ENCODE measurements around the gene RAB6A.

The RAB6A gene

DNA sequence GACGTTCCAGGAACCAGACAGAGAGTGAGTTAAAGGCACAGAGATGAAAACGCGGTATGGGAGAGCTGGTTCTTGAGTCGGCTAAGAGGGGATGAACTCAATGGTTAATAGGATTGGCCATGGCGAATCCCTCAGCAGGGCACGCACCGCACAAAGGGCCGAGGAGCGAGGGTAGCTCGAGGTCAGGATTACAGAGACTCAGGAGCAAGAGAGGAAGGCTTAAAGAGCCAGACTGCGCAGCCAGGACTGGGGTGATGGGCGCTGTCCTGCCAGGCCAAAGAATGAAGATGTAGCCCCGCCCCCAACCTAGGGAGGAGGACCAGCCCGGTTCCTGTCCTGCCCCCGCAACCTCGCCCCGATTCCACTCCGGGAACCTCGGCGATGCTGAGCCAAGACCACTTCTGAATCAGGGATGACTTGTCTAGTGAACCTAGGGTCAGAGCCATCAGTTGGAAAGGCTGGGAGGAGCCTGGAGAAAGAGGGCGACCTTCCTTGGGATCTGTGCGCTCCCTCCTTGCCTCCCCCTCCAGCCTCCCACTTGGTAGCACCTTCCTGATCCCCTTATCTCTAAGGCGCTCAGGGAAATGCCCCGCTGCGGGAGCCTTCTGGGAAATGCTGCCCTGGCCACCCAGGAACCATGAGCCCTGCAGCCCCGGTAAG, 114.8 kb downstream of the RAB6A start, which contains the start of gene PLEKHB1:
Gene PLEKHB1 (plus strand): TSS at position 610 of the 660 bp plus-strand sequence. CDS start 28 bp downstream, at position 638.
- DNase-seq = no peak
- in situ Hi-C loops (cut with MboI; ENCODE audit: low pct_unique_long_range_greater_than_20kb, low sequenced_read_pairs) = no loop called here

DNA sequence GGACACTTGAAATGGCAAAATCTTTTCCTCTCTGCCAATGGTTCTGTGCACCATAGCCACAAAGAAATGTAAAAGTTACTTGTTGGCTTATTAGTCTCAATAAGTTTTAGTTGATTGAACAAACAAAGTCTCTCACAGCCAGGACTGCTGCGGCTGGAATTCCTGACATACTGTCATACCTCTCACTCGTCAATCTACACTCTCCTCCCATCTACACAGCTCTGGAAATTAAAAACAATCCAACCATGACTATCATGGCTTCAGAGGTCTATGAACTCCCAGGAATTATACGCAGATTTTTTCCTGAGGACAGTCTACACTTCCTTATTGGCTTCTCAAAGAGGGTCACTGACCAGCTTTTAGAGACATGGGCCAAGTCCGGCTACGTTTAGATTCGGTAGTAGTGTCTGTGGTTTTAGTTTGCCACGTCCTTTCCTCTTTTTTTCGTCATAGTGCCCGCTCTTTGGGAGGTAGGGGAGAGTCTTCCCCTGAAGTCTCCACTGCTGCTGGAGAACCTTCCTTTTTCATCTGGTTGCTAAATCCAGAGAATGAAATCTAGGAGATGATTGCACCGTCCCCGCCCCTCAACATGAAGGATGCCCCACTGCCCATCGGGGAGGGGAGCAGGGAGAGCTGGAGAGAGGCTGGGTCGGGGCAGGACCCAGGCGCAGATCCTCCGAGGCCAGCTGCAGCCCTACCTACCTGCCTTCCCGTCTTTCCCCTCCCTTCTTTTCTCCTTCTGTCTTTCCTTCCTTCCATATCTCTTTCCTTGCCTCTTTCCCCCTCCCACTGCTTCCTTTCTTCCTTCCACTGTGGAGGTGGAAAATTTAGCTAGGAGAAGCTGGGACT, 115.5 kb downstream of the RAB6A start:
- in situ Hi-C loops (cut with MboI; ENCODE audit: low pct_unique_long_range_greater_than_20kb, low sequenced_read_pairs) = no loop called here
- DNase-seq = peak; percentile 19

DNA sequence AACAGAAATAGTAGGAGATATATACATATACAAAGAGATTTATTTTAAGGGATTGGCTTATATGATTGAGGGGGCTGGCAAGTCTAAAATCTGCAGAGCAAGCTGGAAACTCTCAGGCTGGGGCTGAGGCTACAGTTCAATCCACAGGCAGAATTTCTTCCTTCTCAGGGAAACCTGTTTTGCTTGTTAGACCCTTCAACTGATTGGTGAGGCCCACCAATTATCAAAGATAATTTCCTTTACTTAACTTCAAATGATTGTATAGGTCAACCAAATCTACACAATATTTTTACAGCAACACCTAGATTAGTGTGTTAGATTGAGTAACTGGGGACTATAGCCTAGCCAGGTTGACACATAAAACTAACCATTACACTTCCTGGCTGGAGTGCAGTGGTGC, 119.2 kb downstream of the RAB6A start:
- in situ Hi-C loops (cut with MboI; ENCODE audit: low pct_unique_long_range_greater_than_20kb, low sequenced_read_pairs) = no loop called here

DNA sequence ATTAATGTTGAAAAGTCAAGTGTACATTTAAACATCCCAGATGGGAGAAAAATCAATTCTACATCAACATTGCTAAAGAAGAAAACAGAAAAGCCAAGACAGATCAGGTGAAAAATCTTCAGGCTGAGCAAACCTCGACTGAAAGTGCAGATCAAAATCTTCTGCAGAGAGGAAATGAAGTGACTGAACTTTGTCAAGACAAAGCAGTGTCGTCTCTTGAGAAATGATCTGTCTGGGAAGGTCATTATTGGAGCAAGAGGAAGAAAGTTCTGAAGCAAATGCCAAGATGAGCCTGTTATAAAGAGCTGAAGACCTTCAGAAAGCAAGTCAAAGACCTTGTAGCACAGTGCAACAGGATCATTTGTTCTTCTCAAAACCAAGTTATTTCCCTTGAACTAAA, 120.3 kb downstream of the RAB6A start:
- in situ Hi-C loops (cut with MboI; ENCODE audit: low pct_unique_long_range_greater_than_20kb, low sequenced_read_pairs) = no loop called here
- no peak for DNase-seq

More for the DNA sequence above, 119.2 kb downstream of the RAB6A start:
- DNase-seq = no peak

DNA sequence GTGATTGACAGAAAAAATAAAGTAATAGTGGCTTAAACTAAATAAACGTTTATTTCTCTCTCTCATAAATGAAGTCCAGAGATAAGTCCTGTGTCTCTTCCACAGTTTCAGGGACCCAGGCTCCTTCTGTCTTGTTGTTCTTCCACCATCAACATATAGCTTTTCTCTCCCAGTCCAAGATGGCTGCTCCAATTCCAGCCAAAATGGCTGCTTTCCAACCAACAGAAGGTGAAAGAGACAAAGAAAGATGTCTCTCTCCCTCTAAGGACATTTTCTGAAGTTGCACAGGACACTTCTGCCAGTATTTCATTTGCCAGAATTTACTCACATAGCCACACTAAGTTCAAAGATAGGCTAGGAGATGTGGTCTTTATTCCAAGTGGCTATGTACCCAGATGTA, 123.9 kb downstream of the RAB6A start:
- no peak for DNase-seq
- in situ Hi-C loops (cut with MboI; ENCODE audit: low pct_unique_long_range_greater_than_20kb, low sequenced_read_pairs) = no loop called here

DNA sequence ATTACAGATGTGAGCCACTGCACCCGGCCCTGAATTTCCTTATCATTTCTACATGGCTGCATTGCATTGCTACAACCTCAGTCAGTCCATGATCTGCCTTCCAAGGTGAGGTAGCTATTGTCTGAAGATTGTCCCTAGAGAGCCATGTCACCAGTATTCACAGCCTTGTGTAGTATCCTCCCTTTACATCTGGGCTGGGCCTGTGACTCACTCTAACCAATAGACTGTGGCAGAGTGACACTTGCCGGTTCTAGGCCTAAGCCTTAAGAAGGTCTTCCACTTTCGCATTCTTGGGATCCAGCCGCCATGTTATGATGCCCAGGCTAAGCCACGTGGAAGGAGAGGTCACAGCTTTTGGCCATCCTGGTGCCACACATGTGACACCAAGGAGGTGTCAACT, 124.6 kb downstream of the RAB6A start:
- in situ Hi-C loops (cut with MboI; ENCODE audit: low pct_unique_long_range_greater_than_20kb, low sequenced_read_pairs) = no loop called here
- no peak for DNase-seq

DNA sequence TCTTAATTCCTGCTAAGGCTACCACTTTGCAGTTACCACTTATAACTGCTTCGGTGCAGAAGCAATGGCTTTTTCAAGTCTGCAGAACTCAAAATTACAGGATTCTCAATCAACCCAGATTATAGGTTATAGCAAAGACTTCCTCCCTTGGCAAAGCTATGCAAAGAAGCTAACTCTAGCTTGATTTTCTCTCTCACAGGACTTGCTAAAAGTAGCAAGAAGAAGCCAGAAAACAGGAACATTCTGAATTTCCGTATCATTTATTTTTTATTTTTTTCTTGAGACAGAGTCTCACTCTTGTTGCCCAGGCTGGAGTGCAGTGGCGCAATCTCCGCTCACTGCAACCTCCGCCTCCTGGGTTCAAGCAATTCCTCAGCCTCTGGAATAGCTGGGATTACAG, 125.2 kb downstream of the RAB6A start:
- in situ Hi-C loops (cut with MboI; ENCODE audit: low pct_unique_long_range_greater_than_20kb, low sequenced_read_pairs) = no loop called here
- no peak for DNase-seq

DNA sequence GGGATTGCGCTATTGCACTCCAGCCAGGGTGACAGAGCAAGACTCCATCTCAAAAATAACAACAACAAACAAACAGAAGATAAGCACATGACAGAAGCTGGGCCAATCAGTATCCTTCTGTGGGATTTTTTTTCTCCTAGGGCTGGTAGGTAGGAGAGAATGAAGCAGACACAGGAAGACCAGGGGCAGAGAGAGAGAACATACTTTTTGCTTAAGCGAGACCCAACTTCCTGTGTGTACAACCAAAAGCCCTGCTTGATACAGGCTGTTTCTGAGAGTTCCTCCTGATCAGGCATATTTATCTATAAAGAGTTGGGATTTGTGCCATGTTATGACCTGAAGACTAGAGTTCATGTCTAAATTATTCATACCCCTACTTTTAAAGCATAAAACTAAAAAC, 126.9 kb downstream of the RAB6A start:
- in situ Hi-C loops (cut with MboI; ENCODE audit: low pct_unique_long_range_greater_than_20kb, low sequenced_read_pairs) = no loop called here

DNA sequence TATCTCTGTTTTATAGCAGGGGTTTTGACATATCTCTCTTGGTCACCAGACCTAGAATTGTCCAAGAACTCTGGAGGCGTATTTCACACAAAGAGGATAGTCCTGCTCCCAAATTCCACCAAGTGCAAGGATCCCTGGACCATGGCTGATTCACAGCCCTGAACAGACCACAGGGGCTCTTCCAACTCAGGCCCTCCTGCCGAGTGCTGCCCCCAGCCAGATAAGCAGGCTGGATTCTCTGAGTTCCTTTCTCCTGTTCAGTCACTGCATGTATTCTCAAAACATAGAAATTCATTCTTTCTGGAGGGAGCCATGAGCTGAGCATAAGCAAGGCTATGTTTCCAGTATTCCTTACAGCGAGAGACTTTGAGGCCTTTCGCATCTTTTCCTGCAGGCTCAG, 127.9 kb downstream of the RAB6A start:
- no peak for DNase-seq
- in situ Hi-C loops (cut with MboI; ENCODE audit: low pct_unique_long_range_greater_than_20kb, low sequenced_read_pairs) = no loop called here

More for the DNA sequence above, 126.9 kb downstream of the RAB6A start:
- DNase-seq = no peak

DNA sequence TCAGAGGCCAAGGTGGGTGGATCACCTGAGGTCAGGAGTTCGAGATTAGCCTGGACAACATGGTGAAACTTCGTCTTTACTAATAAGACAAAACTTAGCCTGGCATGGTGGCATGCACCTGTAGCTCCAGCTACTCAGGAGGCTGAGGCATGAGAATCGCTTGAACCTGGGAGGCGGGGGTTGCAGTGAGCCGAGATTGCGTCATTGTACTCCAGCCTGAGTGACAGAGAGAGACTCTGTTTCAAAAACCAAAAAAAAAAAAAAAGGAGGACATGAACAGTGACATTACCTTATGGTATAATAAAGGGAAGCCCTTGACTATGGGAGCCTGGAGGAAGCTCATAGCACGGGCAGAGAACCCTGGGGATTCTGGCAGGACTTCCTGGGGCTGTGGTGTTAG, 131.0 kb downstream of the RAB6A start:
- in situ Hi-C loops (cut with MboI; ENCODE audit: low pct_unique_long_range_greater_than_20kb, low sequenced_read_pairs) = no loop called here

DNA sequence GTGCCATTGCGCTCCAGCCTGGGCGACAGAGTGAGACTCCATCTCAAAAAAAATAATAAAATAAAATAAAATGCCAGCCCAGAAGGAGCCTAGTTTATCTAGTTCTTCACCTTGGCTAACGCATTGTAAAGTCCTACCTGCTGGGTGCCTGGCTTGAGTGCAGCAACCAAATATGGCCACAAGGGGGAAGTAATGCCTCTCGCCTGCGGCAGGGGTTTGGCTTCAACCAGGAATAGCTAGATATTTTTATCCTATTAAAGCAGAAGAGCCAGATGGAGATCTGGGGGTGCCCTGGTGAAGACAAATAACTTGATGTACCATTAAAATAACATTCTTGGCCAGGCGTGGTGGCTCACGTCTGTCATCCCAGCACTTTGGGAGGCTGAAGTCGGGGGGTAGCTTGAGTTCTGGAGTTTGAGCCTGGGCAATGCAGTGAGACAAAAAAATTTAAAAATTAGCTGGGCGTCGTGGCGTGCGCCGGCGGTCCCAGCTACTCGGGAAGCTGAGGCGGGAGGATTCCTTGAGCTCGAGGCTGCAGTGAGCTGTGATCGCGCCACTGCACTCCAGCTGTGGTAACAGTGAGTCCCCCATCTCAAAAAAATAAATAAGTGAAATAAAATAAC, 135.1 kb downstream of the RAB6A start:
- in situ Hi-C loops (cut with MboI; ENCODE audit: low pct_unique_long_range_greater_than_20kb, low sequenced_read_pairs) = no loop called here
- DNase-seq = peak; percentile 63

More for the DNA sequence above, 131.0 kb downstream of the RAB6A start:
- DNase-seq = peak; percentile 19

Data from KBM-7 (cell line).